GM12872 (cell line): ENCODE results near the gene CD99.

Experiments used
- TF ChIP-seq, protein P1 (sequence below): IDR thresholded peaks from 3 replicates; pipeline ENCODE4 v1.5.1; 2011; ENCODE audit warnings: low read depth, mild to moderate bottlenecking, low read length, moderate library complexity; ENCODE audit not compliant: insufficient read depth

Gene CD99

DNA sequence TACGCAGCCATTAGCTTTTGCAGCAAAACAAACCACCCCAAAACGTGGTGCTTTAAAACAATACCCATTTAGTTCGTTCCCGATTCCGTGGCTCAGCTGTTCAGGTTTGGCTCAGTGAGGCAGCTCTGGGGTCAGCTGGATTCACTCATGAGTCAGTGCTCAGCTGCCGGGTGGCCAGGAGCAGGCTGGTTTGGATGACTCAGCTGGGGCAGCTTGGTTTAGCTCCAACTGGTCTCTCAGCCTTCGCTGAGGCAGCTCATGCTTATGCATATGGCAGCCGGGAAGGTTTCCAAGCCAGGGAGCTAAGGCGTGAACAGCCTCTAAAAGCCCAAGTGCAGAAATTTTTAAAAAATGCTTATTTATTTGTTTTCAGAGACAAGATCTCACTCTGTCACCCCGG is 13.3 kb upstream of the CD99 start:
- TF ChIP-seq, protein P1, sequence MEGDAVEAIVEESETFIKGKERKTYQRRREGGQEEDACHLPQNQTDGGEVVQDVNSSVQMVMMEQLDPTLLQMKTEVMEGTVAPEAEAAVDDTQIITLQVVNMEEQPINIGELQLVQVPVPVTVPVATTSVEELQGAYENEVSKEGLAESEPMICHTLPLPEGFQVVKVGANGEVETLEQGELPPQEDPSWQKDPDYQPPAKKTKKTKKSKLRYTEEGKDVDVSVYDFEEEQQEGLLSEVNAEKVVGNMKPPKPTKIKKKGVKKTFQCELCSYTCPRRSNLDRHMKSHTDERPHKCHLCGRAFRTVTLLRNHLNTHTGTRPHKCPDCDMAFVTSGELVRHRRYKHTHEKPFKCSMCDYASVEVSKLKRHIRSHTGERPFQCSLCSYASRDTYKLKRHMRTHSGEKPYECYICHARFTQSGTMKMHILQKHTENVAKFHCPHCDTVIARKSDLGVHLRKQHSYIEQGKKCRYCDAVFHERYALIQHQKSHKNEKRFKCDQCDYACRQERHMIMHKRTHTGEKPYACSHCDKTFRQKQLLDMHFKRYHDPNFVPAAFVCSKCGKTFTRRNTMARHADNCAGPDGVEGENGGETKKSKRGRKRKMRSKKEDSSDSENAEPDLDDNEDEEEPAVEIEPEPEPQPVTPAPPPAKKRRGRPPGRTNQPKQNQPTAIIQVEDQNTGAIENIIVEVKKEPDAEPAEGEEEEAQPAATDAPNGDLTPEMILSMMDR = no peak

DNA sequence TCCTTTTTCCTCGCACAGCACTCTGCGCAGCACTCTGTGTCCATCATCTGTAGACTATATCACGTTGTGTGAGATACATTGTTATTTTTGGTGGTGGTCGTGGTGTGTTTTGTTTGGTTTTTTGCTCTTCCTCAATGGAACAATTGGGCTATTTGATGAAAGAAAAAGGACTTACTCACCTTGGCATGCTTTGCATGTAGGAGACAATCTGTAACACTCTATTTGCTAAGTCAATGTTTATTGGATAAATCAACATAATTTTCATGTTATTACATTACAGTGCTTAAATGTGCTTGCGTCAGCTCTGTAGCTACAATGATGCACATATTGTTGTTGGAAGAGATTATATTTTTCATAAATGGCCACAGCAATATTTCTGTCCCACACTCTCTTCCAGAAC is 12.5 kb upstream of the CD99 start:
- TF ChIP-seq, protein P1 = no peak

DNA sequence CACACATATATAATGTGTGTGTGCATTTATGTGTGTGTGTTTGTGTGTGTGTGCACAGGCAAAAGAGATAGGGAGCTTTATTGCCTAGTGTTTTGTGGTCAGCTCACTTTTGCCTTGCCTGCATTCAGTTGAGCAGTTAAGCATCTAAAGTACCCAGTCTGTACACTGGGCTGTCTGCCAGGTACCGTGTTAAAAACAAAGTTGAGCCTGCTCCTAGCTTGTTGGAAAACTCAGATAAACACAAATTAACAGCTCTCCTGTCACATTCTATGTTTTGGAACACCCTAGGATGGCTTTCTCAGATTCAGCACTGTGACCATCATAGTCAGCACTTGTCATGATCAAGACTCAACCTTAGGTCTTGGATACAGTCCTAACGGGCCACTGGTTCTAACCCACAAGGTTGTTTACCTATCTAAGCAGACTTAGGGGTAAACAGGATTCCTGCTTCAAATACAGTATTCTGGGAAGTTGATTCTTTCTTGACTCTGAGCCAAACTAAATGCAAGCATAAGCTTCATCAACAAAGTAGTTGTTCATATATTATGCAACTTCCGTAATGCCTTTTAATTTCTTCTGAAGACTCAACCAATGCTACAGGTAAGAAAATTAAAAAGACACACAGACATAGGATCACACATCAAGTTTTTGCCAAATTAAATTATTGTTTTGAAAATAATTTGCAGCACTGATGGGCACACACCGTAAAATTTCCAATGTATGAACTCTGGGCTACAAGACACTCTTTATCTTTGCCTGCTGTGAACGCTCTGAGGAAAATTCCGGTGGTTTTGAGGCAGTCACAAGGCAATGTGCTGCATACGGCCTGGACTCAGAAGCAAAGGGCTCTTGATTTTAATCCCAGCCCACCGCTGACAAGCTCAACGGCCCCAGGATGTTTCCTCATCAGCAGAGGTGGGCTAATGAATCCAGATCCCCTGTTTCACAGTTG is 11.3 kb upstream of the CD99 start:
- TF ChIP-seq, protein P1 = no peak

DNA sequence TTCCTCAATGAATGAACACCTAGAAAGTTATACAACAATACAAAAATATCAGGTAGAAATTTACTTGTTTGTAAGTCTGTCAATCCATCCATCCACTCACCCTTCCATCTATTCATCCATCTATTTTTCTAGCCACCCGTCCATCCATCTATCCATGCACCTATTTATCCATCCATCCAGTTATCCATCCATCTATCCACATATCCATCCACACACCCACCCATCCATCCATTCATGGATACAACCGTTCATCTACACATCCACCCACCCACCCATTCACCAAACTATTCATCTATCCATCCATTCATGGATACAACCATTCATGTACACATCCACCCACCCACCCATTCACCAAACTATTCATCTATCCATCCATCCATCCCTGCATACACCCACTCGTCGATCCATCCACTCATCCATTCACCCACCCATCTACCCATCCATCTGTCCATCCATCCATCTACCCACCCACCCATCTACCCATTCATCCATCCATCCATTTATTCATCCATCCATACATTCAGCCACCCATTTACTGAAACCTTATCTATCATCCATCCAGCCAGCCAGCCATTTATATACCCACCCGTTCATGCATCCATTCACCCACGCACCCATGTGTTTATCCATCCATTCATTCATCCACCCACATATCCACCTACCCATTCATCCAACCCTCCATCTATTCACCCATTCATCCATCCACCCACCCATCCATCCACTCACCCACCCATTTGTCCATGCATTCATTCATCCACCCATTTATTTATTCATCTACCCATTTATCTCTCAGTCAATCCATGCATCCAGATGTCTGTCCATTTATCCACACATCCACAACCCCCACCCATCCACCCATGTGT is 10.4 kb upstream of the CD99 start:
- TF ChIP-seq, protein P1 = no peak

DNA sequence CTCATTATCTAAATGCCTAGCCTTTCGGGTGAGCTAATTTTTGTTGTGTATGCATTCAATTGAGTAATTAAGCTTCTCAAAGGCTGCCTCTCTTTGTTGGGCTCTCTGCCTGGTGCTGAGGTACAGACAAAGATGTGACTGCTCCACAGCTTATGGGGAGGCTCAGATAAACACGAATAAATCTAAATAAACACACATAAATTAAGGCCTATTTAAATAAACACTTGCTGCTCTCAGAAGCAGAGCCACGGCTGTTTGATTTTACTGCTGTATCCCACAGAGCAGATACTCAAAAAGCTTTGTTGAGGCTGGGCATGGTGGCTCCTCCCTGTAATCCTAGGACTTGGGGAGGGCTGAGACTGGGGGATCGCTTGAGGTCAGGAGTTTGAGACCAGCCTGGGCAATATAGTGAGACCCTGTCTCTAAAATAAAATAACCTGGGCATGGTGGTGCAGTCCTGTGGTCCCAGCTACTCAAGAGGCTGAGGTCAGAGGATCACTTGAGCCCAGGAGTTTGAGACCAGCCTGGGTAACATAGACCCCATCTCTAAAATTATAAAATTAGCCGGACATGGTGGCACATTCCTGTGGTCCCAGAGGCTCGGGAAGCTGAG is 8.4 kb upstream of the CD99 start:
- TF ChIP-seq, protein P1 = no peak

DNA sequence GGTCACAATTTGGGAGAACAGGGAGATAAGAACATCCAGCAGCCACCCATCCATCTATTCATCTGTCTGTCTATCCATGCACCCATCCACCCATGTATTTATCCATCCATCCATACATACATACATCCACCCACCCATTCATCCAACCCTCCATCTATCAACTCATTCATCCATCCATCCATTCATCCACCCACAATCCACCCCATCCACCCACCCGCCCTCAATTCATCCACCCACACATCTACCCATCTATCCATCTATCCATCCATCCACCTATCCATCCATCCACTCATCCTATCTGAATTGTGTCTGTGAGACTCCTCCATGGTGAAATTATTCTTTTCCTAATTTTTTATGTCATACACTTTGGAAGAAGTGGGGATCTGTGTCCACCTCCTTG is 6.8 kb upstream of the CD99 start:
- TF ChIP-seq, protein P1 = no peak

DNA sequence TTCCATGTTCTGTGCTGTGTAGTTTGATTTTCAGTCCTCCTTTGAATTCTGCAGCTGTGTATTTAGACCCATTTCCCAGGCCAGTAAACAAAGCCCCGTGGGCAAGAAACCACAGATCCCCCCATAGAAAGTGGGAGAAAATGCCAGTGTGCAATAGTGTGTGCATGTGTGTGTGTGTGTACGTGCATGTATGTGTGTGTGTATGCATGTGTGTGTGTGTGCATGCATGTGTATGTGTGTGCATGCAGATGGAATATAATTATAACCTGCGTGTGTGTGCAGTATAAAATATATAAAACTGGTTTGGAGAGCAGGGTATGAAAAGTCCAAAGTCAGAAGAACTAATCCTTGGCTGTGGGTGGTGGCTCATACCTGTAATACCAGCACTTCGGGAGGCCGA is 5.2 kb upstream of the CD99 start:
- TF ChIP-seq, protein P1 = no peak
